Measurements from ENCODE around the gene SUSD3.

- no peak for TF ChIP-seq CTCF (IDR thresholded peaks at IDR 0.05)
- TF ChIP-seq POLR2A (IDR thresholded peaks at IDR 0.05): no peak
Observed at GRCh38 chr9:93009337-93010015, 49.0 kb upstream of the SUSD3 start.
